ENCODE results near the gene SFXN1. TPM values are rescaled to one million over a fixed set of nuclear protein-coding genes. Genes with fewer than 3 reads are reported as not detected.

The SFXN1 gene
- polyA plus RNA-seq, 3 donors = 43.9 to 54.0 (median 50.1) TPM

DNA sequence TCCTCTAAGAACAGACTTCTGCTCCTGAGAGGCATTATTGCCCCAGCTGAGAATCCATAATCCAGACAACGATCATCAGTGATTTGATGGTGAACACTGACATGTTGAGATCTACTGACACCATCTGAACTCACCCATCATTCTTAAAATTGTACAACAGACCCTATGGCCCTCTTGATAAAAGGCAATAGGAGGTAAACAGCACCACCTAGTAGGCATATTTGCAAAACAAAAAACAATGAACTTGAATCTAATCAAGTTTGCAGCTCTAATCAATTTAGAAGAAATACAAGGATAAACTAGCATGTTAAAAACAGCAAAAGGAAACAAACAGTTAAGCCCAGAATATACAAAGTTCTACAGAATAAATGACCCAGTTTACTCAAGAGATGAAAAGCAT lies 89.6 kb downstream of the SFXN1 start:
- no peak for DNase-seq (ENCODE audit: low read depth in 3 of 3, low spot score in 2 of 3)

DNA sequence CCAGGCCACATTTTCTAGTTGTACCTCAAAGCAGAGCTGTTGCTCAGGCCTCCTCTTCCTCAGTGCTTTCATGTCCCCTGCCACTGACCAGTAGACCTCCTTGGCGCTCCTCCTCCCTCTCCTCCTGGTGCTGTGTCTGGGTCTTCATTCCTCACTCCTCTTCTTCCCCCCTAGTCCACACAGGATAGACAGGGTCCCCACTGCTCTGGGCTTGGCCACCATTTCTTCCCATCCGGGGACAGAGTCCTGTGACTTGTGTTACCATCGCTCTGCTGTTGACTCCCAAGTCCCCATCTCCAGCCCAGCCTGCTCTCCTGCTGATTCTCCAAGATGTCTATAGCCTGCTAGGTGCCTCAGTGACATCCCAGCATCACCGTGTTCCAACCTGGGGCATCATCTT lies 91.3 kb downstream of the SFXN1 start:
- no peak for DNase-seq (ENCODE audit: low read depth in 3 of 3, low spot score in 2 of 3)

DNA sequence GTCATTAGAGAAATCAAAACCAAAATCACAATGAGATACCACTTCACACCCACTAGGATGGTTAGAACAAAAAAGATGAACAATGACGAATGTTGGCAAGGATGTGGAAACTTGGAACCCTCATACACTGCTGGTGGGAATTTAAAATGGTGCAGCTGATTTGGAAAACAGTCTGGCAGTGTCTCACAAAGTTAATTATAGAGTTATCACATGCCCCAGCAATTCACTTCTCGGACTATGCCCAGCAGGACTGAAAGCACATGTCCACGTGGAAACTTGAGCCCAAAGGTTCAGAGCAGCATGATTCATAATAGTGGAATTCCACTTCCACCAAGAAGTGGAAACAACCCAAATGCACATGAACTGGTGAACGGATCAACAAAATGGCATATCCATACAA lies 94.5 kb downstream of the SFXN1 start:
- DNase-seq (ENCODE audit: low read depth in 3 of 3, low spot score in 2 of 3) = no peak

DNA sequence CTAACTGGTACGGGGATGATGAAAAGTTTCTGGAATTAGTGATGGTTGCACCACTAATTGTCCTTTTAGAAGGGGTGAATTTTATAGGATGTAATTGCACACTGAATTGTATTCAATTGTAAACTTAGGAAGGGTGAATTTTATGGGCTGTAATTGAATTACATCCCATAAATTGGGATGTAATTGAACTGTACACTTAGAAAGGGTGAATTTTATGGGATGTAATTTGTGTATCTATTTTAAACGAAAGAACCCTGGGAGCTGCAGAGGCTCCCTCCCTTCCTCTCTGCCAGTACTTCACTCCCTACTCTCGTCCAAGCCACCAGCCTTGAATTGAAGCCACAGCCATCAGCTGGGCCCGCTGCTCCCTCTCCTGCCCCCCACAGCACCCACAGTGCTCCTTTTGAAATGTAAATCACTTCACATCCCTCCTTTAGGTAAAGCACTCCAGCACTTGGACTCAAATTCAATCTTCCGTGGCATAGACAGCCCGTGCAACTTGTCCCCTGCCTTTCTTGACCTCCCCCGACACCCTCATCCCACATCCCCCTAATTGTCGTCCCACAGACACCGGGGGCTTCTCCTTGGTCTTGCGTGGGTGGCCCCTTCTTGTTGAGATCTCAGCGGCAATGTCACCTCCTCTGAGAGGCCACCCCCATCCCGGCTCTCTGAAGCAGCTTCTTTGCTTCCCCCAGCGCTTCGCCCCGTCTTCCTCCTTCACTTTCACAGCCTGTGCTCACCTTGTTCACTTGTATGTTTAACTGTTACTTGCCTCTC lies 95.3 kb downstream of the SFXN1 start:
- no peak for DNase-seq (ENCODE audit: low read depth in 3 of 3, low spot score in 2 of 3)

DNA sequence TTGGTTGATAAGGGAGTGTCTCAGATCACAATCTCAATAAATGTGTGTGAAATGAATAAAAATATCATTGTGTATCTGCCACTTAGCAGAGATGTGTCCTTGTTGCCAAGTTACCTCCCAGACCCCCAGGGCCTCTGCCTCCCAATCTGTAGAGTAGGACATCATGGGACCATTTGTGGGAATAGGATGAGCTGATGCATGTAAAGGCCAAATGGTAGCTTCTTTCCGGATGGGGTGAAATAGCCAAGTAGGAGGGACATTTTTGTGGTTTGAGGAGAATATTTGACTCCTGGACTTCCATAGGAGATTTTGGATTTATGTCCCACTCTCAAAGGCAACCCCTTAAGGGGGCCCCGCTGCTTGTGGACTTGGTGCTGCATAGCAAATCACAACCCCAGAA lies 96.9 kb downstream of the SFXN1 start:
- no peak for DNase-seq (ENCODE audit: low read depth in 3 of 3, low spot score in 2 of 3)

DNA sequence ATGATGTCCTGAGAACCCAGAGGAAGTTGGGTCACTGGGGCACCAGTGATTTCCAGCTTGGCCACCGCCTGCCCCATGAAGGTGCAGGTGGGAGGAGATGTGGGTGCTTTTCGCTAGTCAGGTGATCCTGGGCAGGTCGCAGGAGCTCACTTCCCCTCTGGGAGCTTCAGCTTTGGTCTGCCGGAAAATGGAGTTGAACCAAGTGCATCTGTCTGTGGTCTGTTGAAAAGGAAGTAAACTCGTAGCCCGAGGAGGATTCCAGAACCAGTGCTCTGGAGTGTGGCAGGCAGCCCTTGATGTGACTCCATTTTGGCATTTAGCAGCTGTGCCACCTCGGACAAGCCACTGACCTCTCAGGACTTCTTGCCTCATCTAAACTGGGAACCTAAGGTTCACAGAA lies 97.7 kb downstream of the SFXN1 start:
- no peak for DNase-seq (ENCODE audit: low read depth in 3 of 3, low spot score in 2 of 3)

DNA sequence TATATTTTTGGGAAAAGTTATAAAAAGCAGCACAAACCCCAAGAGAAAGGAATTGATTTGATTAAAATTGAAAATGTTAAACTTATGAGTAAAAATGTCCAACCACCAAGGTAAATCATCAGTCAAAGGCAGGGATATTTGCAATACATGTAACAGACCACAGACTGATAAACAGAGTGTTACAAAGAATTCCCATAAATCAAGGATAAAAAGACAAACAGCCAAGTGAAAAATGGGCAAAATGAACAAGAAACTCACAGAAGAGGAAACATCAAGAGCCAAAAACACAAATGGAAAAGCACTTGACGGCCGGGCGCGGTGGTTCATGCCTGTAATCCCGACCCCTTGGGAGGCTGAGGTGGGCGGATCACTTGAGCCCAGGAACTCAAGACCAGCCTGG lies 98.2 kb downstream of the SFXN1 start:
- no peak for DNase-seq (ENCODE audit: low read depth in 3 of 3, low spot score in 2 of 3)

Other genes starting within 250 kb of the SFXN1 start
- gene DRD1, start 34.4 kb upstream of the SFXN1 start, polyA plus RNA-seq (ENCODE audit: insufficient read length in 3 of 3) = not detected
- gene HRH2, start 179.5 kb downstream of the SFXN1 start, polyA plus RNA-seq (ENCODE audit: insufficient read length in 3 of 3) = 1 to 10 TPM; 2.6 to 3.3 (median 3.2) TPM

Measured in right renal cortex interstitium (tissue), 3 donors.